HUES48 (cell line): ENCODE data around the gene VSIG2.

Experiments used
- H3K27ac ChIP-seq: one replicate; pipeline ENCODE4 v1.7.0; 2013; ENCODE audit warnings: low read depth, low read length, inconsistent platforms
- H3K27me3 ChIP-seq: 2 replicates; pipeline ENCODE4 v1.6.1; 2013; ENCODE audit warnings: mild to moderate bottlenecking, low read length; ENCODE audit not compliant: control insufficient read depth, insufficient read depth
- H3K36me3 ChIP-seq: 2 replicates; pipeline ENCODE4 v1.6.1; 2013; ENCODE audit warnings: low read length; ENCODE audit not compliant: control insufficient read depth, insufficient read depth
- H3K4me1 ChIP-seq: 2 replicates; pipeline ENCODE4 v1.6.1; 2013; ENCODE audit warnings: mild to moderate bottlenecking, low read length; ENCODE audit not compliant: control insufficient read depth, insufficient read depth
- H3K4me3 ChIP-seq: 2 replicates; pipeline ENCODE4 v1.5.1; 2013; ENCODE audit warnings: mild to moderate bottlenecking, low read depth, low read length
- H3K9ac ChIP-seq: 2 replicates; pipeline ENCODE4 v1.6.1; 2013; ENCODE audit warnings: mild to moderate bottlenecking, low read depth, low read length, moderate library complexity
- H3K9me3 ChIP-seq: 2 replicates; pipeline ENCODE4 v1.6.1; 2013; ENCODE audit warnings: low read length; ENCODE audit not compliant: control insufficient read depth, insufficient read depth

The VSIG2 gene

DNA sequence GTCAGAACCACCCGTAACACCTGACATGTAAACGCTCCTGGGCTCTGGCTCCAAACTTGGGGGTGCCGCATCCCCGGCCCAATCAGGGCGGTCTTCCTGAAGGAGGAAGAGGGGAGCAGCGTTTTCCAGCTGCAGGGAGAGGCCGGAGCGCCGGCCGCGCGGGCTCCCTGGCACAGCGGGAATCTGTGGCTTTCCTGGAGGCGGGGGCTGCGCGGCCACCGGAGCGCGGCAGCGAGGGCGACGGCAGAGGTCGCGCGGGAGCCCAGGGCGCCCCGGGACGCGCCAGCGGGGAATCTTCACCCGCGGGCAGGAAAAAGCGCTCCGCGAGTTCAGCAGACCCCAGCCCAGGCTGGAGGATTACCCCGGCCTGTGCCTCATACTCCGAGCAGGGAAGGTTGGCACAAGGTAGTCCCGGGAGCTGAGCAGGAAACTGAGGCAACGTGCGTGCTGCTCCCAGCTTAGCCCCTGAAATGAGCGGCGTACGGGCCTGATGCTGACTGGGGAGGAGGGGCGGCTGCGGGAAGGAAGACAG, 10.6 kb upstream of the VSIG2 start:
- Histone ChIP-seq H3K9me3 (no peaks in the 10 kb centered on the region), H3K27me3 (peaks cover 55% of the 10 kb centered on the region), H3K9ac (no peak overlapping the region), H3K36me3 (peaks cover 33% of the 10 kb centered on the region), H3K4me3 (peak overlapping the region; percentile 55), H3K4me1 (peaks cover 32% of the 10 kb centered on the region), H3K27ac (no peak overlapping the region)

DNA sequence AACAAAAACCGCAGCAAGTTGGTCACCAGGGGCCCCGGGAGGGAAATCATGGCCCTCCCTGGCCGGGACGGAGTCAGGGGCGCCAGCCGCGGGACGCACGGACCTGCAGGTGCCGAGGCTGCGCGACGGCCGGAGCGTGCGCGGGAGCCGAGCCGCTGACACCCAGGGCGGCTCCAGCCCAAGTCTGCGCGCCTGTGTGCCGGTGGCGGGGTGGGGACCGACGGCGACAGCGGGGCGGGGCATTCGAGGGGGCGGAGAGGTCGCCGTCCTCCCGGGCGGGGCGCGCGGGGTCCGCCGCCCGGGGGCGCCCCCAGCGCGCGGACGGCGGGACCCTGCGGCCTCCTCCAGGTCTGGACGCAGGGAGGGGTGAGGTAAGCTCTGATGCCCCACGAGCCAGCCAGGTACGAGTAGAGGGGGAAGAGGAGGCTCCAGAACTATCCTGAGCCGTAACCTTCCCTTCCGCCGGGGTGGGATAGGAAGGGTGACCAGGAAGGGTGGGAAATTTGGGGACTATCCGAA, 10.1 kb upstream of the VSIG2 start, which contains the start of gene ESAM:
Gene ESAM (minus strand): TSS at position 186 of the 519 bp plus-strand sequence. CDS start 136 bp downstream, at position 50.
- Histone ChIP-seq H3K36me3 (peaks cover 28% of the 10 kb centered on the region), H3K27ac (no peak within 1 kb of the TSS), H3K9ac (no peak within 1 kb of the TSS), H3K4me1 (peaks cover 32% of the 10 kb centered on the region), H3K4me3 (peak within 1 kb of the TSS; percentile 55), H3K27me3 (peaks cover 60% of the 10 kb centered on the region), H3K9me3 (no peaks in the 10 kb centered on the region)

DNA sequence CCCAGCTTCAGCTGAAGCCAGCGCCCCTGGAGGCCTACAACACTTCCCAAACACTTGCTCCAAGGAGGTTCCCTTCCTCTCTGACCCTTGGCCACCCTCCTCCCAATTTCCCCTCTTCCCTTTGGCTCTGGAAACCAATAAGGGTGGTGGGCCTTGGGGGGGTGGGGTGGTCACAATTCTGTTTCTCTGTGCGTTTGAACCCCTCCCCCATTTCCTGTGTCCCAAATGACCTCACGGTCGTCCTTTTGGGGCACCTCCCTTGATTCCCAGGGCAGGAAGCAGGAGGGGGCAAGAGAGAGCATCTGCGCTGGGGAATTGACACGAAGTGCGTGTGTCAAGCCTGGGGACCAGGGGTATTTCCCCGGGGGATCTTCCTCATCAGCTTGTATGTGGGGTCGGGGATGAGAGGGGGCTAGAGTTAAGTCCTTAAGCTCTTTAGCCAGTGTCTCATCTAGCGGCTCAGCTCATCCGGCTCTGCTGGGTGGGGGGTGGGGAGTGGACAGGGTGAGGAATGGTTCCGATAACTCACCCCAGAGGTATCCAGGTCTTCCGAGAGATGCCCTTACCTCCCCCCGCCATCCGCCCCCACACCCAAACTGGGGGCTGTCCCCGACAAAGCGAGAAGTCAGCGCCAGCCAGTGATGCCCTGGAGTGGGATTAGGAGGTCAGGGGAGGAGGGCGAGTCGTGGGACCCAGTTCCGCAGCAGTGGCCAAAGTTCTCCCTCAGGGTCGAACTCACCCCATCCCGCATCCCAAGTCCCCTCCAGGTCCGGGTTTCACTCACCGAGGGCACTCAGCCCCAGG, 9.4 kb upstream of the VSIG2 start:
- Histone ChIP-seq H3K27me3 (peaks cover 66% of the 10 kb centered on the region), H3K36me3 (peaks cover 22% of the 10 kb centered on the region), H3K4me3 (peak overlapping the region; percentile 55), H3K4me1 (peaks cover 36% of the 10 kb centered on the region), H3K9ac (no peak overlapping the region), H3K27ac (no peak overlapping the region), H3K9me3 (no peaks in the 10 kb centered on the region)

DNA sequence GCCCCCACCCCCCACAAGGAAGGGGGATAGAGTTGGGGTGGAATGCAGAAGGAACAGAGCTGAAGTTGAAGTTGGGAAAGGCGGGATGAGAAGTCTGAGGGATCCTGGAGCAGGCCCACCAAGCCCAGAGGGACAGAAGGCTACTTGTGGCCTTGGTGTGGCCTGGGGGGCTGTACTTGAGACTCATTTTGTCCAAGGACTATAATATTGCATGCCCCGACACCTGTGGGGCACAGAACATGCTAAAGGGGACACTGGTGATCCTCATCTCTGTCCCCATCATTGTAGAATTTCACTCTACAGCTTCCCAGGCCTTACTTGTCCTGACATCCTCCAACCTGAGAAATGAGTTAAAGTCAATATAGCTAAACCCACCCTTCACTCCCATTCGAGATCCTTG, 8.8 kb upstream of the VSIG2 start:
- peaks cover 73% of the 10 kb centered on the region for H3K27me3 ChIP-seq

DNA sequence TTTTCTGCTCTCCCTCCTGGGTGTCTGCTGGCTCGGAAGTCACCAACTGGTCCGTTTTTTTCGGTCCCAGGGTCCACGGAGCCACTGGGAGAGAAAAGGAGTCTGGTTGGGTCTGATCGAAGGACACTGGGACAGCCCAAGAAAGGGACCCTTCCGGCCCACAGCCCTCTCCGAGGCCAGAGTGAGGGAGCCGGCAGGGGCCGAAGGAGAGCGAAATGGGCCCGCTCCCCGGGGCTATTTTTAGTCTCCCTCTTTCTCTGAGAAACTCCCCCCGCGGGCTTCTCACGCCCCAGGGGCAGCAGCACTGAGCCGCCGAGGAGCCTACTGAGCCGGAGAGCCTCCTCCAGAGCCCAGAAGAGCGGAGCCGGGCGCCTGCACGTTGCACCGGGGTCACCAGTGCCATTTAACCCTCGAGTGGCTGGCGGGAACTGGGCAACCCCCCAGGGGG, 8.2 kb upstream of the VSIG2 start:
- Histone ChIP-seq H3K4me1 (peaks cover 40% of the 10 kb centered on the region), H3K27me3 (peaks cover 79% of the 10 kb centered on the region), H3K4me3 (no peak overlapping the region)

More for the DNA sequence above, 8.8 kb upstream of the VSIG2 start:
- H3K4me1 ChIP-seq = peaks cover 40% of the 10 kb centered on the region
- H3K4me3 ChIP-seq = no peak overlapping the region
- H3K27ac ChIP-seq = no peak overlapping the region
- H3K9me3 ChIP-seq = no peaks in the 10 kb centered on the region
- no peak overlapping the region for H3K9ac ChIP-seq
- peaks cover 15% of the 10 kb centered on the region; the same call in 1 of the 2 replicates for H3K36me3 ChIP-seq

DNA sequence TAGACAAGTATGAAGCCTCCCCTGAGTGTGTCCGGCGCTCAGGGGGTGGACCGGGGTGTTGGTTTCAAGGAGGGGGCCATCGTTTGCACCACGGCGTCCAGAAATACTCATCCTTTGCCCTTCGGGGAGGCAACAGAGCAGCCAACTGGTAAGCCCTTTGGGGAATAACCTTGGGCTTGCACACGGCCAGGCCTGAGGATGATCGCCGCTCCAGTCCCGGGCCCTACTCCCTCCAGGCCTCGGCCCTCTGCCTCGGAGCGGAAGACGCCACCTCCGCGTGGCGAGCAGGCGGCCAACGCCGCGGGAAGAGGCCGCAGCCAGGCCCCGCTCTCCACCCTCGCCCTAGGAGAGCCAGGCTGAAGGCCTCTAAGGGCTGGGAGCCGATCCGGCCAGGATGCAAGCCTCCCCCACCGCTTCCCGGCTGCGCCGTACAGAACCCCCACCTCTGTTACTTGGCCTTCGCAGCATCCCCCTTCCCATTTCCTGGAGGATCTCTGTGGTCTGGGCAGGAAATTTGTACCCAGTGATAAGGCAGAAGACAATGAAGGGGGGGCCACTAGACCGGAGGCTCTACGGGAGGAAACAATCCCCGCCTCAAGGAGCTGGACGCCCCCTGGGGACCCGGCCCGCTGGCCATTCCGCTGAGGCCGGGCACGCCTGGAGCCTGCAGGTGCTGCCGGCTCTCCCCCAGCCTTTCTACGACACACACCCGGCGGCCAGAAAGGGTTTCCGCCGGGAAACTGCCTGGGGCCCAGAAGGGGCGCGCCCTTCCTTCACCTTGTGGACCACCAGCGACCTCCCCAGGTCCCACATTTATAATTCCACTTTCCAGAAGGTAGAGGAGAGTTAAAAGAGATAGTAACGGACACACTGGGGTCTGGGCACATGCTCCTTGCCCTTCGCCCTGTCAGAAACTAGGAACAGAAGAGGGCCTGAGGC, 7.5 kb upstream of the VSIG2 start:
- peaks cover 86% of the 10 kb centered on the region for H3K27me3 ChIP-seq

More for the DNA sequence above, 8.2 kb upstream of the VSIG2 start:
- Histone ChIP-seq H3K36me3 (peaks cover 10% of the 10 kb centered on the region; the same call in 1 of the 2 replicates), H3K9me3 (no peaks in the 10 kb centered on the region), H3K9ac (no peak overlapping the region), H3K27ac (no peak overlapping the region)

DNA sequence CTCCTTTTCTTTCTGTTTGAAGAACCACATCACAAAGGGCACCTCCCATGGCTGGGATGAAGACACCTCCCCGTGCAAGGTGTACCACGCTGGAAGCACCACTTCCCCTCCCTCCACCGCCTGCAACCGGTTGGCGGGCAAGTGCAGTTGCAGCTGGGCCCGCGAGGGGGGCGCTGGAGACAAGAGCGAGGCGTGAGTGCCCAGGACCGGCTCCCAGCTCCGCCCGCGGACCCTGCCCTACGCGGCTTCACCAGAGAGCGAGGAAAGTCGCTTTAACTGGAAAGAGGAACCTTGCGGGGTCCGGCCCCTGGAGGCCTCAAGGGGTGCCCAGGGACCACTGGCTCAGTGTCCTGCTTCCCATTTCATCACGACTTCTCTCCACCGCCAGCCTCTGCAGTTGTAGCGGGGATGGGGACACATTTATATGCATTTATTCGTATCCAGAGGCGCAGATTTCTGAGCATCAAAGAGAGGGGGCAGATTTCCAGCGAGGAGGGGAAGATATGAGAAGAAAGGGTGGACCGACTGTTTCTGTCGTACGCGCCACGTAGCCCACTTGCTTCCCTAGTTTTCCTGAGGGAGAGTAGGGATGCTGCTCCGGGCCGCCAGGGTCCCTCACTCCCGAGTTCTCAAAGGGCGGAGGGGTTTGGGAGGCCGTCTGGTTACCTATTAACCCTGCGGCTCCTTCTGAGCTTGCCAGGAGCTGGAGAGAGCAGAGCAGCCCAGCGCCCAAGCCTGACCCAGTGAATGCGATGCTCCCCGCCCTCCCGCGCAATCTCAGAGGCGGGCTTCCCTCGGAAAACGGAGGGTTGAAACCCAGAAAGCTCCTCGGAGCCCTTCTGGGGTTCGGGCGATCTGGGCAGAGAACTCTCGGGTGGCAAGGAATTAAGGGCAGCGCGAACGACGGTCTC, 6.6 kb upstream of the VSIG2 start:
- Histone ChIP-seq H3K9ac (no peak overlapping the region), H3K9me3 (no peaks in the 10 kb centered on the region), H3K4me3 (peak overlapping the region; percentile 57), H3K4me1 (peaks cover 40% of the 10 kb centered on the region), H3K36me3 (no peaks in the 10 kb centered on the region), H3K27ac (no peak overlapping the region), H3K27me3 (peaks cover 95% of the 10 kb centered on the region)

More for the DNA sequence above, 7.5 kb upstream of the VSIG2 start:
- Histone ChIP-seq H3K4me1 (peaks cover 40% of the 10 kb centered on the region), H3K4me3 (peak overlapping the region; percentile 57), H3K9ac (no peak overlapping the region), H3K9me3 (no peaks in the 10 kb centered on the region), H3K36me3 (peaks cover 3% of the 10 kb centered on the region; the same call in 1 of the 2 replicates), H3K27ac (no peak overlapping the region)

DNA sequence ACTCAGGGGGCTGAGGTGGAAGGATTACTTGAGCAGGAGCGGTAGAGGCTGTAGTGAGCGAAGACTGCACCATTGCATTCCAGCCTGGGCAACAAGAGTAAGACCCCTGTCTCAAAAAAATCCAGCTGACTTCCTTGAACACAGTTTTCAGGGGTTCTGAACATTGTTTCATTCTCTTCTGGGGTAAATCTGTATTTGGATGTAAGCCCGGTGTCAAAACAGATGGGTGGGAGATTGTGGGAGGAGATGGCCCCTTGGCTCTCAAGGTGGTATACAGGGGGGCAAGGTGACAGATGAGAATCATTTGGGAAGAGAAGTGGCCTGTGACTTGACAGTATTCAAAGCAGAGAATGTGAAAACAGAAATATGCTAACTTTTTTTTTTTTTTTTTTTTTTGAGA, 5.3 kb upstream of the VSIG2 start:
- Histone ChIP-seq H3K9me3 (no peaks in the 10 kb centered on the region), H3K27me3 (peaks cover 100% of the 10 kb centered on the region), H3K27ac (no peak overlapping the region), H3K4me3 (no peak overlapping the region), H3K9ac (no peak overlapping the region), H3K4me1 (peaks cover 43% of the 10 kb centered on the region), H3K36me3 (no peaks in the 10 kb centered on the region)

DNA sequence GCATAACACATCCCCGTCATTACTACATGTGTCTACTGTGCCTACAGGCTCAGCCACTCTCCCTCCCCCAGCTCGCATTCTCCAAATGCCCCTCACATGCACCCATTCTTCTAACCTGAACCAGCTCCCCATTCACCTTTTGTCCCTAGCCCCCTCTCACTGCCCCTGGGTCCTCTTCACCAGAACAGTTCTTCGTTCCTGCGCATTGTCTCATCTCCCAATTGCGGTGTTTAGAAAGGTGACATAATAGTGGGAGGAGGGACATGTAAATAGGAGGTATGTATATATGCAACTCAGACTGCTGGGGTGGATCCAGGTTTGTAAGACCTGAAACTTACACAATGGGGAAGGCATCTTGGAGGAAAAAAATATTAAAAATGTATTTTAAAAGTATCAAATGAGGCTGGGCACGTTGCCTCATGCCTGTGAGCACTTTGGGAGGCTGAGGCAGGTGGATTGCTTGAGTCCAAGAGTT, 4.7 kb upstream of the VSIG2 start:
- no peaks in the 10 kb centered on the region for H3K36me3 ChIP-seq
- no peak overlapping the region for H3K9ac ChIP-seq
- H3K27ac ChIP-seq = no peak overlapping the region
- no peaks in the 10 kb centered on the region for H3K9me3 ChIP-seq
- H3K4me3 ChIP-seq = no peak overlapping the region
- H3K4me1 ChIP-seq = peaks cover 42% of the 10 kb centered on the region
- peaks cover 100% of the 10 kb centered on the region for H3K27me3 ChIP-seq
